ENCODE measurements around the gene EEF1A2. TPM values are rescaled to one million over a fixed set of nuclear protein-coding genes. Genes with fewer than 3 reads are reported as not detected.

Gene EEF1A2
- total and polyA plus RNA-seq, 4 donors, result 0.05 to 0.12 TPM; not detected in 2

- Histone ChIP-seq H3K27me3 (ENCODE audit: control insufficient read depth in 4 of 4, insufficient read depth in 4 of 4, low read length in 3 of 4) (peaks cover 3 to 5% (median 5%) of the 10 kb centered on the region in 4 donors), H3K4me3 (ENCODE audit: low read depth in 1 of 3, low read length in 3 of 3) (no peak overlapping the region), H3K4me1 (ENCODE audit: control insufficient read depth in 4 of 4, insufficient read depth in 4 of 4, low read length in 3 of 4) (peaks cover 0 to 4% (median 2%) of the 10 kb centered on the region in 4 donors), H3K9me3 (ENCODE audit: control insufficient read depth in 4 of 4, low read length in 3 of 4) (no peaks in the 10 kb centered on the region), H3K36me3 (ENCODE audit: control insufficient read depth in 4 of 4, insufficient read depth in 3 of 4, low read depth in 1 of 4, low read length in 3 of 4) (no peaks in the 10 kb centered on the region), H3K9ac (ENCODE audit: low read depth in 1 of 2, low read length in 2 of 2) (no peak overlapping the region), H3K27ac (ENCODE audit: low read depth in 1 of 2, low read length in 2 of 2) (no peak overlapping the region)
- DNase-seq (ENCODE audit: low spot score), result no peak
- WGBS, result 65% methylated on average over 19 of the region's 19 CpGs
- TF ChIP-seq GABPA (IDR thresholded peaks at IDR 0.05 in 1 of 2, conservative IDR thresholded peaks at IDR 0.05 in 1 of 2) (no peak), HNF4A (conservative IDR thresholded peaks at IDR 0.05) (no peak), NR2F2 (IDR thresholded peaks at IDR 0.05) (no peak), CTCF (IDR thresholded peaks at IDR 0.05; ENCODE audit: low read depth, low read length, missing input control) (no peak), REST (IDR thresholded peaks at IDR 0.05) (no peak), RXRA (IDR thresholded peaks at IDR 0.05) (no peak), FOXA1 (IDR thresholded peaks at IDR 0.05) (no peak), MAX (IDR thresholded peaks at IDR 0.05) (no peak), YY1 (IDR thresholded peaks at IDR 0.05) (no peak), FOXA2 (IDR thresholded peaks at IDR 0.05) (no peak), ZBTB33 (IDR thresholded peaks at IDR 0.05) (no peak), SP1 (IDR thresholded peaks at IDR 0.05) (no peak), EGR1 (IDR thresholded peaks at IDR 0.05; ENCODE audit: low read depth in 2 of 2) (no peak), TAF1 (conservative IDR thresholded peaks at IDR 0.05) (no peak)
Observed at GRCh38 chr20:63467294-63468083, 31.4 kb downstream of the EEF1A2 start.

- no peak overlapping the region for H3K9ac ChIP-seq (ENCODE audit: low read depth in 1 of 2, low read length in 2 of 2)
- H3K27me3 ChIP-seq (ENCODE audit: control insufficient read depth in 4 of 4, insufficient read depth in 4 of 4, low read length in 3 of 4), result peaks cover 3 to 8% (median 5%) of the 10 kb centered on the region in 4 donors
- H3K4me1 ChIP-seq (ENCODE audit: control insufficient read depth in 4 of 4, insufficient read depth in 4 of 4, low read length in 3 of 4), result peaks cover 0 to 3% (median under 1%) of the 10 kb centered on the region in 4 donors
- DNase-seq (ENCODE audit: low spot score), result no peak
- H3K27ac ChIP-seq (ENCODE audit: low read depth in 1 of 2, low read length in 2 of 2), result no peak overlapping the region
- H3K36me3 ChIP-seq (ENCODE audit: control insufficient read depth in 4 of 4, insufficient read depth in 3 of 4, low read depth in 1 of 4, low read length in 3 of 4), result no peaks in the 10 kb centered on the region
- 79% methylated on average over 17 of the region's 17 CpGs for WGBS
- H3K4me3 ChIP-seq (ENCODE audit: low read depth in 1 of 3, low read length in 3 of 3), result no peak overlapping the region
- no peak for TF ChIP-seq JUND (IDR thresholded peaks at IDR 0.05)
- no peak for TF ChIP-seq MAX (IDR thresholded peaks at IDR 0.05)
- no peak for TF ChIP-seq TAF1 (conservative IDR thresholded peaks at IDR 0.05)
- TF ChIP-seq RAD21 (IDR thresholded peaks at IDR 0.05), result no peak
- TF ChIP-seq YY1 (IDR thresholded peaks at IDR 0.05), result no peak
- TF ChIP-seq CTCF (IDR thresholded peaks at IDR 0.05; ENCODE audit: low read depth, low read length, missing input control), result no peak
- TF ChIP-seq RXRA (IDR thresholded peaks at IDR 0.05), result no peak
- no peak for TF ChIP-seq FOXA1 (IDR thresholded peaks at IDR 0.05)
- H3K9me3 ChIP-seq (ENCODE audit: control insufficient read depth in 4 of 4, low read length in 3 of 4), result no peaks in the 10 kb centered on the region
Observed at GRCh38 chr20:63466861-63467260, 32.0 kb downstream of the EEF1A2 start.
